ENCODE data around the gene GFRA4. TPM values are rescaled to one million over a fixed set of nuclear protein-coding genes. Genes with fewer than 3 reads are reported as not detected.

Gene GFRA4
- total and polyA plus RNA-seq, 12 donors: not detected

GRCh38 chr20:3696745-3697587, 33.8 kb upstream of the GFRA4 start:
- no peak for DNase-seq
- H3K4me3 ChIP-seq: no peak overlapping the region
- intact Hi-C loops (cut with DNase I): no loop called here
- no peaks in the 10 kb centered on the region for H3K27me3 ChIP-seq
- H3K4me1 ChIP-seq (replicated peaks in 1 of 2): no peaks in the 10 kb centered on the region
- H3K9me3 ChIP-seq (replicated peaks in 1 of 3): no peaks in the 10 kb centered on the region
- 75 to 92% (median 85%) methylated on average over 5 to 15 of the region's 15 CpGs for WGBS, 4 donors
- H3K27ac ChIP-seq: no peak overlapping the region
- TF ChIP-seq CTCF (IDR thresholded peaks at IDR 0.05): no peak
- no peak for TF ChIP-seq POLR2A (IDR thresholded peaks at IDR 0.05)
- H3K36me3 ChIP-seq (replicated peaks in 1 of 2): no peaks in the 10 kb centered on the region

- H3K27me3 ChIP-seq: no peaks in the 10 kb centered on the region
- intact Hi-C loops (cut with DNase I): no loop called here
- WGBS, 4 donors: 87 to 100% (median 92%) methylated on average over 1 of the region's 1 CpG; no CpG with 5 or more reads in 1 of the 4 donors
- H3K36me3 ChIP-seq (replicated peaks in 1 of 2): no peaks in the 10 kb centered on the region
- H3K9me3 ChIP-seq (replicated peaks in 1 of 3): no peaks in the 10 kb centered on the region
- H3K4me1 ChIP-seq (replicated peaks in 1 of 2): no peaks in the 10 kb centered on the region
- TF ChIP-seq CTCF (IDR thresholded peaks at IDR 0.05): peak in 3 of 6 experiments; percentile 24 to 37 (median 33)
- TF ChIP-seq POLR2A (IDR thresholded peaks at IDR 0.05): no peak
- no peak overlapping the region for H3K27ac ChIP-seq
- DNase-seq: no peak
- no peak overlapping the region for H3K4me3 ChIP-seq
Observed at GRCh38 chr20:3696200-3696599, 33.0 kb upstream of the GFRA4 start.

GRCh38 chr20:3694864-3695263, 31.7 kb upstream of the GFRA4 start:
- Histone ChIP-seq H3K36me3 (replicated peaks in 1 of 2) (no peaks in the 10 kb centered on the region), H3K4me1 (replicated peaks in 1 of 2) (no peaks in the 10 kb centered on the region), H3K9me3 (replicated peaks in 1 of 3) (no peaks in the 10 kb centered on the region), H3K27me3 (no peaks in the 10 kb centered on the region), H3K4me3 (no peak overlapping the region), H3K27ac (no peak overlapping the region)
- TF ChIP-seq POLR2A (IDR thresholded peaks at IDR 0.05) (no peak), CTCF (IDR thresholded peaks at IDR 0.05) (no peak)
- 97 to 100% (median 99%) methylated on average over 3 to 5 of the region's 5 CpGs for WGBS, 4 donors
- intact Hi-C loops (cut with DNase I): no loop called here
- no peak for DNase-seq

GRCh38 chr20:3693376-3693775, 30.2 kb upstream of the GFRA4 start:
- Histone ChIP-seq H3K36me3 (replicated peaks in 1 of 2) (no peaks in the 10 kb centered on the region), H3K4me1 (replicated peaks in 1 of 2) (no peaks in the 10 kb centered on the region), H3K9me3 (replicated peaks in 1 of 3) (no peaks in the 10 kb centered on the region), H3K4me3 (no peak overlapping the region), H3K27ac (no peak overlapping the region), H3K27me3 (no peaks in the 10 kb centered on the region)
- intact Hi-C loops (cut with DNase I): no loop called here
- no peak for DNase-seq
- 80 to 89% (median 87%) methylated on average over 2 to 13 of the region's 13 CpGs; no CpG with 5 or more reads in 1 of the 4 donors for WGBS, 4 donors
- TF ChIP-seq POLR2A (IDR thresholded peaks at IDR 0.05): no peak
- no peak for TF ChIP-seq CTCF (IDR thresholded peaks at IDR 0.05)

Measured in adrenal gland (tissue), 12 donors.